Measurements from ENCODE around the gene SMG9. TPM values are rescaled to one million over a fixed set of nuclear protein-coding genes. Genes with fewer than 3 reads are reported as not detected.

Gene SMG9
- total RNA-seq, 1 experiment from 2014 or later, result 52.2 TPM

GRCh38 chr19:43731346-43731745 is 23.4 kb downstream of the SMG9 start:
- Histone ChIP-seq H3K9me3 (ENCODE audit: control insufficient read depth, low read depth, low read length) (no peaks in the 10 kb centered on the region), H3K27ac (ENCODE audit: insufficient read length, low read depth, low read length) (no peak overlapping the region), H3K9ac (ENCODE audit: extremely low read depth, insufficient read length, low read length) (no peak overlapping the region), H2BK120ac (ENCODE audit: low read depth, low read length, poor library complexity, severe bottlenecking) (no peak overlapping the region), H4K8ac (replicated peaks; ENCODE audit: insufficient read length, low read depth, low read length) (no peak overlapping the region), H2BK5ac (ENCODE audit: insufficient read length, low read length) (no peak overlapping the region), H3K4ac (ENCODE audit: low read depth, low read length) (no peak overlapping the region), H4K91ac (ENCODE audit: insufficient read length, low read depth, low read length) (no peak overlapping the region), H2AFZ (ENCODE audit: low read length) (no peak overlapping the region), H2BK15ac (ENCODE audit: low read depth, low read length) (no peak overlapping the region), H3K79me1 (ENCODE audit: insufficient read depth, low read depth, low read length, poor library complexity, severe bottlenecking) (no peaks in the 10 kb centered on the region), H4K20me1 (ENCODE audit: control insufficient read depth, insufficient read depth, insufficient read length) (no peaks in the 10 kb centered on the region), H3K4me2 (ENCODE audit: insufficient read depth, insufficient read length, low read length) (no peak overlapping the region), H3T11ph (ENCODE audit: low read length) (no peak overlapping the region), H3K79me2 (ENCODE audit: insufficient read depth, low read length) (no peaks in the 10 kb centered on the region), H3K18ac (ENCODE audit: insufficient read length, low read depth, low read length) (no peak overlapping the region), H2AK5ac (ENCODE audit: insufficient read length, low read length) (no peak overlapping the region), H3K4me1 (ENCODE audit: insufficient read depth, low read length) (no peaks in the 10 kb centered on the region), H3K23me2 (ENCODE audit: insufficient read length, low read depth, low read length, poor library complexity, severe bottlenecking) (no peaks in the 10 kb centered on the region), H2BK12ac (ENCODE audit: insufficient read length, low read depth, low read length) (no peak overlapping the region), H2BK20ac (ENCODE audit: low read depth, low read length, poor library complexity, severe bottlenecking) (no peak overlapping the region), H3K14ac (ENCODE audit: insufficient read depth, low read length) (no peak overlapping the region; the same call in 1 of the 2 replicates), H3K27me3 (ENCODE audit: insufficient read depth, low read length) (no peaks in the 10 kb centered on the region), H4K5ac (ENCODE audit: insufficient read length, low read depth, low read length) (no peak overlapping the region), H3K23ac (ENCODE audit: insufficient read length, low read depth, low read length) (no peak overlapping the region), H3K56ac (ENCODE audit: insufficient read length, low read depth, low read length) (no peak overlapping the region)
- no CpG with 5 or more reads among the region's 14 CpGs for WGBS (ENCODE audit: extremely low coverage, insufficient read length, low lambda C conversion rate)
- Mint-ChIP-seq H3K27me3 (ENCODE audit: low read depth) (no peaks in the 10 kb centered on the region), H3K9me3 (no peaks in the 10 kb centered on the region), H3K4me3 (no peak overlapping the region), H3K4me1 (peaks cover 0 to 4% of the 10 kb centered on the region in 2 experiments; a peak in 1 of 4 replicates), H3K27ac (no peak overlapping the region), H3K36me3 (ENCODE audit: insufficient read depth in 1 of 3, low read depth in 3 of 3) (peaks cover 29 to 75% (median 46%) of the 10 kb centered on the region in 3 experiments; a peak in 6 of 7 replicates)
- no peak for TF ChIP-seq CTCF (conservative IDR thresholded peaks at IDR 0.05)
- no peak for DNase-seq

Data from H9 (cell line).